Measurements from ENCODE around the gene POFUT1.

- no peak; the same call in 1 of the 2 replicates for TF ChIP-seq POLR2AphosphoS5 (IDR thresholded peaks at IDR 0.05; ENCODE audit: low read depth, low read length)
- no peak for TF ChIP-seq REST (IDR thresholded peaks at IDR 0.05; ENCODE audit: insufficient read depth in 1 of 2, low read depth in 2 of 2, low read length in 2 of 2)
- no peak for TF ChIP-seq FOXP2 (optimal IDR thresholded peaks at IDR 0.05; ENCODE audit: borderline replicate concordance, extremely low read depth, extremely low read length, insufficient read depth)
Observed at GRCh38 chr20:32190616-32191415, 16.9 kb upstream of the POFUT1 start.

Data from PFSK-1 (cell line).